ENCODE data around the gene GCSAM. TPM values are rescaled to one million over a fixed set of nuclear protein-coding genes. Genes with fewer than 3 reads are reported as not detected.

The GCSAM gene
- total RNA-seq, 1 donor from 2014 or later: not detected

DNA sequence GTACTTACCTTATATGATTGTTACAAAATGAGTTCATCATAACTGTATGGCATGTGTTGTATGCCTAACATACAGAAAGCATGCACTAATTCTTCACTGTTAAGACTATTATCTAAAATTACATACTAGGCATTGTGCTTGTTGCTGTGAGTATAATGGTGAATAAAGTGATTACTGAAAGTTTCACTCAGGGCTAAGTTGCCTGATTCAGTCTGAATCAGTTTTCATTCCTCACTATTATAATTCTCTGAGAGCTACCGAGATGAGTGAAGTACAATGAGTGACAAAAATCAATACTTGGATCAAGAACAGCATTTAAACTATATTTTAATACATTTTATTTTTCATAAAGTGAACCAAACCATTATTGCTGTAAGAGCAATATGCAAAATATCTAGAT lies 7.5 kb upstream of the GCSAM start:
- Mint-ChIP-seq H3K27me3 (no peaks in the 10 kb centered on the region), H3K27ac (no peak overlapping the region), H3K9me3 (ENCODE audit: low read depth) (peaks cover 13% of the 10 kb centered on the region), H3K4me3 (ENCODE audit: low read depth) (no peak overlapping the region), H3K36me3 (ENCODE audit: insufficient read depth) (peaks cover 3% of the 10 kb centered on the region), H3K4me1 (ENCODE audit: low read depth) (peaks cover 16% of the 10 kb centered on the region)
- DNase-seq (ENCODE audit: low spot score, unreplicated experiment): no peak
- TF ChIP-seq, protein P1, sequence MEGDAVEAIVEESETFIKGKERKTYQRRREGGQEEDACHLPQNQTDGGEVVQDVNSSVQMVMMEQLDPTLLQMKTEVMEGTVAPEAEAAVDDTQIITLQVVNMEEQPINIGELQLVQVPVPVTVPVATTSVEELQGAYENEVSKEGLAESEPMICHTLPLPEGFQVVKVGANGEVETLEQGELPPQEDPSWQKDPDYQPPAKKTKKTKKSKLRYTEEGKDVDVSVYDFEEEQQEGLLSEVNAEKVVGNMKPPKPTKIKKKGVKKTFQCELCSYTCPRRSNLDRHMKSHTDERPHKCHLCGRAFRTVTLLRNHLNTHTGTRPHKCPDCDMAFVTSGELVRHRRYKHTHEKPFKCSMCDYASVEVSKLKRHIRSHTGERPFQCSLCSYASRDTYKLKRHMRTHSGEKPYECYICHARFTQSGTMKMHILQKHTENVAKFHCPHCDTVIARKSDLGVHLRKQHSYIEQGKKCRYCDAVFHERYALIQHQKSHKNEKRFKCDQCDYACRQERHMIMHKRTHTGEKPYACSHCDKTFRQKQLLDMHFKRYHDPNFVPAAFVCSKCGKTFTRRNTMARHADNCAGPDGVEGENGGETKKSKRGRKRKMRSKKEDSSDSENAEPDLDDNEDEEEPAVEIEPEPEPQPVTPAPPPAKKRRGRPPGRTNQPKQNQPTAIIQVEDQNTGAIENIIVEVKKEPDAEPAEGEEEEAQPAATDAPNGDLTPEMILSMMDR (IDR thresholded peaks at IDR 0.05; ENCODE audit: unreplicated experiment): no peak

DNA sequence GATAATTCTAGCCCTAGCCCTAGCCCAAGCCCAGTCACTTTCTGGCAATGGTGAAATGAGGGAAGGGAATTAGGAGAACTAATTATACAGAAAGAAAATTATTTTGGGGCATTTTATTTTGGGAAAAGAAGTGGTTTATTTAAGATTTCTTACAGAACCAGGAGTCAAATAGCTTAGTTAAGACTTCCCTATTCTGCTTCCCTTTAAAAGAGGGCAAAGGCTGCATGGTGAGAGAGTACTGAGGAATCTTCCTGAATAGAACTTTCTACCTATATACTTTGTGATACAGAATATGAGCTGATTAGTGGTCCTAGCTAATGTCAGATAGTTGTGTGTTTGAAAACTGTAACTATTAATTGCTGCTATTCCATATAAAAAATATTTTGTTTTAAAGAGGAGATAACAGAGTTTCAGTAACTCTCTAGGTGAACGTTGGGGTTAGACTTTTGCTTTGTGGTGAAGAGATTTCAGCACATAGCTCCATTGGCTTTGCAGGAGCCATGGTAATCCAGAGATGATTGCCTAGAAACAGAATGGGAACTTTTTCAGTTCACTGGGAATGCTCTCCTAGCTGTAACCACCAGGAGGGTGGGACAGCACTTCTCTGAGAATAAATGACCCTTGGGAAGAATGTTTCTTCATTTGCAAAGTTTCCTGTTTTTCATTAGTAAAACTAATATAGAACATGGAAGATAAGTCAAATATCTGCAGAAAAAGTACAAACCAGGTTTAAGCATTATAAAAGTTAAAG lies 5.3 kb upstream of the GCSAM start:
- no peaks in the 10 kb centered on the region for H3K27me3 Mint-ChIP-seq
- DNase-seq (ENCODE audit: low spot score, unreplicated experiment): no peak
- H3K4me1 Mint-ChIP-seq (ENCODE audit: low read depth): peaks cover 26% of the 10 kb centered on the region
- TF ChIP-seq, protein P1 (IDR thresholded peaks at IDR 0.05; ENCODE audit: unreplicated experiment): no peak
- H3K27ac Mint-ChIP-seq: no peak overlapping the region
- H3K36me3 Mint-ChIP-seq (ENCODE audit: insufficient read depth): no peaks in the 10 kb centered on the region
- H3K4me3 Mint-ChIP-seq (ENCODE audit: low read depth): no peak overlapping the region
- peaks cover 3% of the 10 kb centered on the region for H3K9me3 Mint-ChIP-seq (ENCODE audit: low read depth)

DNA sequence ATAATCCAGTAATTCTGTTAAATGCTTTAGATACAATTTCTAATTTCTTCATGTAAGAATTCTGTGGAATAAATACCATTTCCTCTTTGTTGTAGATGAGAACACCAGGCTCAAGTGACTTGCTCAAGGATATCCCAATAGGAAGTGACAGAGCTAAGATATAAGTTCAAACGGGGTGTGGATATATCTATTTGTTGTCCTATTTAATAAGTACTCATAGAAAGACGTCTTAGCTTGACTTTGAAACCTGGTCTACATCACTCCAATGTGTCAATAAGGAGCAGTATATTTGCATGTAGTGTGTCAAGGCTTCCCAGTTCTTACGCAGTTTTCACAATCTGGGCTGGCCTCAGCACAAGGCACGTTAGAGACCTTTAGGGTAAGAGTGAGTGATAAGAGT lies 4.7 kb upstream of the GCSAM start:
- Mint-ChIP-seq H3K4me3 (ENCODE audit: low read depth) (no peak overlapping the region), H3K27ac (no peak overlapping the region), H3K27me3 (no peaks in the 10 kb centered on the region), H3K4me1 (ENCODE audit: low read depth) (peaks cover 26% of the 10 kb centered on the region), H3K36me3 (ENCODE audit: insufficient read depth) (no peaks in the 10 kb centered on the region), H3K9me3 (ENCODE audit: low read depth) (no peaks in the 10 kb centered on the region)
- DNase-seq (ENCODE audit: low spot score, unreplicated experiment): no peak
- TF ChIP-seq, protein P1 (IDR thresholded peaks at IDR 0.05; ENCODE audit: unreplicated experiment): no peak

GRCh38 chr3:112136959-112137693 lies 4.1 kb upstream of the GCSAM start:
- DNase-seq (ENCODE audit: low spot score, unreplicated experiment): no peak
- Mint-ChIP-seq H3K36me3 (ENCODE audit: insufficient read depth) (no peaks in the 10 kb centered on the region), H3K4me3 (ENCODE audit: low read depth) (no peak overlapping the region), H3K9me3 (ENCODE audit: low read depth) (no peaks in the 10 kb centered on the region), H3K4me1 (ENCODE audit: low read depth) (peaks cover 26% of the 10 kb centered on the region), H3K27ac (peak overlapping the region; percentile 57), H3K27me3 (no peaks in the 10 kb centered on the region)
- TF ChIP-seq, protein P1 (IDR thresholded peaks at IDR 0.05; ENCODE audit: unreplicated experiment): peak; percentile 68

DNA sequence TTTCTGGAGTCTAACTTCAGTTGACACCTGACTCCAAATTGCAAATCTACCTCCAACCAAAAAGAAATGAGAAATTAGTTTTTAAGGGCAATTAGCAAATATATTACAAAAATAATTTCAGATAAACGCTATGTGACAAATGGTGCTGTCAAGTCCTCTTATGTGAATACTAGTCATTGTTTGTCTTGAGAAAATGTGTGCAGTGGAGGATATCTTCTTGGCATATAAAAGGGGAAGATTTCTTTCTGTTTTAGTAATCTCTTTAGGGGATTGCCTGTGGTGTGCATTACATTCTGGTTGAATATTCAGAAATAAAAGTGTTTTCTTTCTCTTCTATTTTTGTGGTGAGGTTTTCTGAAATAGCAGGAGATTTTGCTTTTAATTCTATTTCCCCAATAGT lies 3.0 kb upstream of the GCSAM start:
- TF ChIP-seq, protein P1 (IDR thresholded peaks at IDR 0.05; ENCODE audit: unreplicated experiment): no peak
- Mint-ChIP-seq H3K36me3 (ENCODE audit: insufficient read depth) (no peaks in the 10 kb centered on the region), H3K9me3 (ENCODE audit: low read depth) (no peaks in the 10 kb centered on the region)

More for the DNA sequence above, 3.0 kb upstream of the GCSAM start:
- H3K27me3 Mint-ChIP-seq: no peaks in the 10 kb centered on the region
- no peak overlapping the region for H3K4me3 Mint-ChIP-seq (ENCODE audit: low read depth)
- no peak overlapping the region for H3K27ac Mint-ChIP-seq
- no peak for DNase-seq (ENCODE audit: low spot score, unreplicated experiment)
- H3K4me1 Mint-ChIP-seq (ENCODE audit: low read depth): peaks cover 26% of the 10 kb centered on the region
